ENCODE data around the gene SSTR3. TPM values are rescaled to one million over a fixed set of nuclear protein-coding genes. Genes with fewer than 3 reads are reported as not detected.
A peak's percentile ranks its signal among the peaks of the same experiment; 100 is the strongest.

Gene SSTR3
- total RNA-seq, 4 donors from 2014 or later = 0.16 to 0.41 TPM; not detected in 2

DNA sequence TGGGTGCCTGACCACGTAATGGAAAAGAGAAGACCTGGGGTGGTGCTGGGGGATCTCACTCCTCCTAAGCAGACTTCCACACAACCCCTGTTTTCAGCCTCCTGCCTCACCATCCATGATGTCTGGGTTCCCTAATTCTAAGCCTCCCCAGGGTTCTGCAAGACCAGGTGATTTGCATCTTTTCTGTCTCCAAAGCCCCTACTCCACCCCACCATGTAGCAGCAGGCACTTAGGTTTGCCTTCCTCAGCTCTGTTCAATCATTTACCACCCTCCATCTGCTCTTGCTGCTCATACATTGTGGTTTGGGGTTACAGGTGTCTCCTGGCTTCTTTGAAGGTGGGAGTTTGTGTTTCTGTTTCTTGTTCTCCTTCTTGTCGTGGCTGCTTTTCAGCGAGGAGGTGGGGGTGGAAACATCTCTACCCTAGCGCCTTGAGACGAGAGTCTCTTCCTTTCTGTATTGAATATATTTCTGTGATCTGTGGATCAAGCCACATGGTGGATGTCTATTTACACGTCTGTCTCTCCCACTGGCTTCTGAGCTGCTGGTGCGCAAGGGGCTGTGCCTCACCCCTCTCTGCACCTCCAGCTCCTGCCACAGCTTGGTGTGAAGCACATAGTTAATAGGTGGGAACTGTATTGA is 6.6 kb upstream of the SSTR3 start:
- TF ChIP-seq POLR2AphosphoS5 (IDR thresholded peaks at IDR 0.05) (peak in 1 of 3 donors; percentile 57), POLR2A (IDR thresholded peaks at IDR 0.05) (no peak)
- WGBS, 2 donors (ENCODE audit: low coverage in 1 of 2) = 20 to 53% methylated on average over 1 to 7 of the region's 7 CpGs
- H3K4me1 ChIP-seq = peaks cover 0 to 3% (median 0%) of the 10 kb centered on the region in 4 donors
- H3K36me3 ChIP-seq = no peaks in the 10 kb centered on the region
- DNase-seq = peak; percentile 52
- H3K27ac ChIP-seq = peak overlapping the region; percentile 2 to 78 (median 36)
- H3K27me3 ChIP-seq = no peaks in the 10 kb centered on the region
- H3K4me3 ChIP-seq = no peak overlapping the region
- in situ Hi-C loops (cut with MboI; ENCODE audit: low pct_ligation_motif_present in 1 of 4, low pct_unique_long_range_greater_than_20kb in 1 of 4, low sequenced_read_pairs in 3 of 4) = loop anchor here in 1 of 4 donors (25.0 kb wide), 1 partner anchor 432 kb away; the partner anchor contains the start of gene IFT27
- intact Hi-C loops (cut with DNase I; ENCODE audit: low total_unique reads) = no loop called here
- H3K9me3 ChIP-seq = no peaks in the 10 kb centered on the region

DNA sequence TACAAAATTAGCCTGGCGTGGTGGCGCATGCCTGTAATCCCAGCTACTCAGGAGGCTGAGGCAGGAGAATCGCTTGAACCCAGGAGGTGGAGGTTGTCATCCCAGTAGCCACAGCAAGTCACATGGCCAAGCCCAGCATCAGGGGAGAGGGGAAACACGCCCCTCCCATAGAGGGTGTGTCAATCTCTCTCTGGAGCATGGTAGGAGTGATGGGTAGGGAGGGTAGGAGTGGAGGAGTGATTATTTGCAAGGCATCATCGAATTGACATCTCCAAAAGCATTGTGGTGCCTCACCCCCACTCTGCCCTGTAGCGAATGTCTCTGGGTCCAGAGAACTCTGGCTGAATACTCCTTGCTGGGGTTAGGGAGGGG is 6.1 kb upstream of the SSTR3 start:
- in situ Hi-C loops (cut with MboI; ENCODE audit: low pct_ligation_motif_present in 1 of 4, low pct_unique_long_range_greater_than_20kb in 1 of 4, low sequenced_read_pairs in 3 of 4) (loop anchor here in 1 of 4 donors (25.0 kb wide), 1 partner anchor 431 kb away; the partner anchor contains the start of gene IFT27), intact Hi-C loops (cut with DNase I; ENCODE audit: low total_unique reads) (no loop called here)
- Histone ChIP-seq H3K27ac (peak overlapping the region in 2 of 4 donors; percentile 26 to 60), H3K36me3 (no peaks in the 10 kb centered on the region), H3K4me3 (no peak overlapping the region), H3K27me3 (no peaks in the 10 kb centered on the region), H3K4me1 (peaks cover 0 to 3% (median 0%) of the 10 kb centered on the region in 4 donors), H3K9me3 (no peaks in the 10 kb centered on the region)
- TF ChIP-seq POLR2AphosphoS5 (IDR thresholded peaks at IDR 0.05) = no peak
- no peak for DNase-seq
- WGBS, 2 donors (ENCODE audit: low coverage in 1 of 2) = 20 to 67% methylated on average over 1 to 6 of the region's 6 CpGs

DNA sequence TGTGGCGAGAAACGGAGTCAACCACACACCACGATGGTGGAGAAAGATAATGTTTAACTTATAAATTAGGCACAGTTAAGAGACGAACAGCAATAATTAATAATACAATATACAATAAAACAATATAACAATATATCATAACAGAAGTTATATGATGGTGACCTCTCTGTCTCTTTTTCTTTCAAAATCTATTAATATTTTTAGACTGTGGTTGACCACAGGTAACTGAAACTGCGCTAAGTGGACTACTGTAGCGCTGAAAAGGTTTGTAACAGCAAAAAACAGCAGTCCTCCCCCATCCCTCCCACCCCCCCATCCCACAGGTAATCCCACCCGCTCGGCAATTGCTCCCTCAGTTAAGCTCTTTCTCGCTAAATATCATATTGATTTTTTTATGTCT is 3.6 kb upstream of the SSTR3 start:
- in situ Hi-C loops (cut with MboI; ENCODE audit: low pct_ligation_motif_present in 1 of 4, low pct_unique_long_range_greater_than_20kb in 1 of 4, low sequenced_read_pairs in 3 of 4) = loop anchor here in 1 of 4 donors (25.0 kb wide), 1 partner anchor 429 kb away; the partner anchor contains the start of gene IFT27

GRCh38 chr22:37214731-37215030 is 2.4 kb upstream of the SSTR3 start:
- no peak overlapping the region for H3K27ac ChIP-seq
- no peaks in the 10 kb centered on the region for H3K4me1 ChIP-seq
- 82 to 87% methylated on average over 6 to 13 of the region's 13 CpGs for WGBS, 2 donors (ENCODE audit: low coverage in 1 of 2)
- no peak for DNase-seq
- intact Hi-C loops (cut with DNase I; ENCODE audit: low total_unique reads) (no loop called here), in situ Hi-C loops (cut with MboI; ENCODE audit: low pct_ligation_motif_present in 1 of 4, low pct_unique_long_range_greater_than_20kb in 1 of 4, low sequenced_read_pairs in 3 of 4) (loop anchor here in 1 of 4 donors (25.0 kb wide), 1 partner anchor 427 kb away; the partner anchor contains the start of gene IFT27)
- H3K9me3 ChIP-seq = no peaks in the 10 kb centered on the region
- no peak overlapping the region for H3K4me3 ChIP-seq
- H3K27me3 ChIP-seq = peaks cover 23% of the 10 kb centered on the region
- TF ChIP-seq POLR2A (IDR thresholded peaks at IDR 0.05) (no peak), CTCF (IDR thresholded peaks at IDR 0.05) (no peak), POLR2AphosphoS5 (IDR thresholded peaks at IDR 0.05) (no peak), EP300 (IDR thresholded peaks at IDR 0.05; ENCODE audit: low read depth) (no peak)
- no peaks in the 10 kb centered on the region for H3K36me3 ChIP-seq

More for the DNA sequence above, 3.6 kb upstream of the SSTR3 start:
- H3K9me3 ChIP-seq = no peaks in the 10 kb centered on the region
- intact Hi-C loops (cut with DNase I; ENCODE audit: low total_unique reads) = no loop called here
- H3K27me3 ChIP-seq = peaks cover 16% of the 10 kb centered on the region
- DNase-seq = no peak
- 66 to 74% methylated on average over 9 of the region's 9 CpGs for WGBS, 2 donors (ENCODE audit: low coverage in 1 of 2)
- TF ChIP-seq POLR2A (IDR thresholded peaks at IDR 0.05) (no peak), CTCF (IDR thresholded peaks at IDR 0.05) (no peak), POLR2AphosphoS5 (IDR thresholded peaks at IDR 0.05) (no peak), EP300 (IDR thresholded peaks at IDR 0.05; ENCODE audit: low read depth) (no peak)
- H3K36me3 ChIP-seq = no peaks in the 10 kb centered on the region
- H3K4me1 ChIP-seq = peaks cover 0 to 3% (median 0%) of the 10 kb centered on the region in 4 donors
- H3K4me3 ChIP-seq = no peak overlapping the region
- no peak overlapping the region for H3K27ac ChIP-seq

- no peak for DNase-seq
- in situ Hi-C loops (cut with MboI; ENCODE audit: low pct_ligation_motif_present in 1 of 4, low pct_unique_long_range_greater_than_20kb in 1 of 4, low sequenced_read_pairs in 3 of 4) = loop anchor here in 1 of 4 donors (25.0 kb wide), 1 partner anchor 427 kb away; the partner anchor contains the start of gene IFT27
- intact Hi-C loops (cut with DNase I; ENCODE audit: low total_unique reads) = no loop called here
- H3K9me3 ChIP-seq = no peaks in the 10 kb centered on the region
- no peaks in the 10 kb centered on the region for H3K4me1 ChIP-seq
- peaks cover 23% of the 10 kb centered on the region for H3K27me3 ChIP-seq
- H3K4me3 ChIP-seq = no peak overlapping the region
- no peak overlapping the region for H3K27ac ChIP-seq
- WGBS, 2 donors (ENCODE audit: low coverage in 1 of 2) = 81 to 82% methylated on average over 3 to 13 of the region's 13 CpGs
- TF ChIP-seq EP300 (IDR thresholded peaks at IDR 0.05; ENCODE audit: low read depth) (no peak), POLR2AphosphoS5 (IDR thresholded peaks at IDR 0.05) (no peak), POLR2A (IDR thresholded peaks at IDR 0.05) (no peak), CTCF (IDR thresholded peaks at IDR 0.05) (no peak)
- no peaks in the 10 kb centered on the region for H3K36me3 ChIP-seq
Observed at GRCh38 chr22:37213941-37214730, 1.9 kb upstream of the SSTR3 start.

All from transverse colon (tissue), 4 donors.